IPS DF 6.9 (cell line): Measurements from ENCODE around the gene JSRP1.

Source experiments
- DNase-seq: peaks from one replicate; pipeline ENCODE4 v3.0.0-alpha.2; 2013; ENCODE audit warnings: low read depth, low spot score
- H3K27ac ChIP-seq: one replicate; pipeline ENCODE4 v1.5.1; 2013; ENCODE audit warnings: low read length, control low read depth
- H3K27me3 ChIP-seq: 2 replicates; pipeline ENCODE4 v1.6.1; 2013; ENCODE audit warnings: mild to moderate bottlenecking, low read length; ENCODE audit not compliant: control insufficient read depth, insufficient read depth
- H3K36me3 ChIP-seq: 2 replicates; pipeline ENCODE4 v1.6.1; 2013; ENCODE audit warnings: low read length; ENCODE audit not compliant: control insufficient read depth, insufficient read depth
- H3K4me1 ChIP-seq: 2 replicates; pipeline ENCODE4 v1.6.1; 2013; ENCODE audit warnings: low read length; ENCODE audit not compliant: control insufficient read depth, insufficient read depth
- H3K4me3 ChIP-seq: 2 replicates; pipeline ENCODE4 v1.5.1; 2013; ENCODE audit warnings: mild to moderate bottlenecking, low read length
- H3K9me3 ChIP-seq: 2 replicates; pipeline ENCODE4 v1.6.1; 2013; ENCODE audit warnings: low read length, inconsistent platforms; ENCODE audit not compliant: control insufficient read depth, insufficient read depth
- WGBS: extraction: QIAGEN DNeasy Blood & Tissue Kit; methylation state at CpG from one replicate; pipeline ENCODE4 v1.1.7; 2013; ENCODE audit warnings: mixed read lengths, missing lambda C conversion rate; ENCODE audit not compliant: insufficient read length, insufficient coverage; 5-methylcytosine and 5-hydroxymethylcytosine counted together

Gene JSRP1

GRCh38 chr19:2274185-2274711, 18.0 kb upstream of the JSRP1 start:
- no peaks in the 10 kb centered on the region for H3K27me3 ChIP-seq
- no peaks in the 10 kb centered on the region for H3K9me3 ChIP-seq
- H3K27ac ChIP-seq = no peak overlapping the region
- no peak overlapping the region for H3K4me3 ChIP-seq
- peaks cover 6% of the 10 kb centered on the region for H3K4me1 ChIP-seq
- peaks cover 13% of the 10 kb centered on the region for H3K36me3 ChIP-seq
- WGBS = no CpG with 5 or more reads among the region's 9 CpGs
- DNase-seq = no peak

DNA sequence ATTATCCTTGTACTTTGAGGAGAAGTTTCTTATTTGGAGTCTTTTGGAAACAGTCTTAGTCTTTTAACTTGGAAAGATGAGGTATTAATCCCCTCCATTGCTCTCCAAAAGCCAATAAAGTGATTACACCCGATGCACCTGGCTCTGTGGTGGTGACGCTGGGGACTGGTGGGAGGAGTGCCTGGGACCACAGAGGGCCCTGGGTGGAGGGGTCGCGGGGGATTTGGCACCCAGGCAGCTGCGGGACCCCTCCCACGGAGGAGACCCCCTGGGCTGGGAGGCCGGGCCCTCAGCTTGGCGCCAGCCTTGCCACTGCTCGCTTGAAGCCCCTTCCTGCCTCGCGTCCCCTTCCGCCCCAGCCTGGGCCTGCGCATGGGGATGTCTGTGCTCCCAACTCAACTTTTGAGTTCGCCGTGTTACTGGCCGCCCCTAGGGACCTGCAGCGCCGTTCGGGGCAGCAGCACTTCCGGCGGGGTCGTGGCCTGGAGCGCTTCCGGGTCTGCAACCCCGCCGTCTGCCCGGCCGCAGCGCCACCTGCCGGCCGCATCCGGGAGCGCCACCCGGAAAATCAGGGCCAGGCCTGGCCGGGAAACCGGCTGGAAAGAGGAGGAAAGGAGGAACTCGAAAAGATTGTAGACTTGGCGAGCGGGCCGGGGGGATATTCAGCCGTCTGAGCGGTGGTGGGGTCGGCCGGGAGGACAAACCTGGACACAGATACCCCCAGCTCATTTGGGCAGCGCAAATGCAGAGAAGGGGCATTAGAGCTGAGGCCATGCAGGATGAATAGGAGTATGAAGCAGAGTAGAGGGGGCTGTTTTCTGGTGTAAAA, 17.4 kb upstream of the JSRP1 start:
- H3K27ac ChIP-seq = no peak overlapping the region
- no peaks in the 10 kb centered on the region for H3K9me3 ChIP-seq
- peak; percentile 66 for DNase-seq
- no CpG with 5 or more reads among the region's 45 CpGs for WGBS
- peaks cover 13% of the 10 kb centered on the region for H3K36me3 ChIP-seq
- H3K4me1 ChIP-seq = peaks cover 6% of the 10 kb centered on the region
- no peak overlapping the region for H3K4me3 ChIP-seq
- no peaks in the 10 kb centered on the region for H3K27me3 ChIP-seq

DNA sequence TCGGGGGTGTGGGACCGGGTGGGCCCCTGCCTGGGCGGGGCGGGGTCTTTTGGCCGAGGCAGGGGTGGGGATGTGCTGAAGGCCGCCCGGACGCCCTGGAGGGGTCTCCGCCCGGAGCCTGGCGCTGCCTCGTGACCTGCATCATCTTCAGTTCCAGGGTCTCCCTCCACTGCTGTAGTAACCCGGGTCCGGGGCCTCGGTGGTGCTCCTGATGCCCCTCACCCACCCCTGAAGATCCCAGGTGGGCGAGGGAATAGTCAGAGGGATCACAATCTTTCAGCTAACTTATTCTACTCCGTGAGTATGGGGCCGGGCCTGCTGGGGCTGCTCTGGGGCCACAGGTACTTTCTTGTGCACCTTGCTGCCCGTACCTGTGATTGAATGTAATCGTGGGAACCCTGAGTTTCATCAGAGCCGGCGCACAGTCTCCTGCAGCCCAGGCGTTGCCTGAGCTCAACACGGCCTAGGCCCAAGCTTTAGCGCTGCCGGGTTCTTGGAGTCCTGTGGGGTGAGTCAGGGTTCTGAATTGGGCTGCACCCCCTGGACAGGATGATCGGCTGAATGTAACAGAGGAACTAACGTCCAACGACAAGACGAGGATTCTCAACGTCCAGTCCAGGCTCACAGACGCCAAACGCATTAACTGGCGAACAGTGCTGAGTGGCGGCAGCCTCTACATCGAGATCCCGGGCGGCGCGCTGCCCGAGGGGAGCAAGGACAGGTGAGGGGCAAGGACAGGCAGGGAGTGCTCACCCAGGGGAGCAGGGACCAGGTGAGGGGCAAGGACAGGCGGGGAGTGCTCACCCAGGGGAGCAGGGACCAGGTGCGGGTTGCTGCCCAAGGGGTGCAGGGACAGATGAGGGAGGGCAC, 15.3 kb upstream of the JSRP1 start:
- WGBS = no CpG with 5 or more reads among the region's 43 CpGs
- Histone ChIP-seq H3K36me3 (peaks cover 13% of the 10 kb centered on the region), H3K27ac (no peak overlapping the region), H3K9me3 (no peaks in the 10 kb centered on the region), H3K27me3 (no peaks in the 10 kb centered on the region), H3K4me1 (peaks cover 6% of the 10 kb centered on the region), H3K4me3 (peak overlapping the region; percentile 97; the same call in 1 of the 2 replicates)
- no peak for DNase-seq

- Histone ChIP-seq H3K27me3 (no peaks in the 10 kb centered on the region), H3K4me3 (peak overlapping the region; percentile 97), H3K36me3 (peaks cover 13% of the 10 kb centered on the region), H3K4me1 (peaks cover 6% of the 10 kb centered on the region), H3K27ac (no peak overlapping the region), H3K9me3 (no peaks in the 10 kb centered on the region)
- no CpG with 5 or more reads among the region's 88 CpGs for WGBS
- DNase-seq = no peak
These were observed 14.4 kb upstream of the JSRP1 start for GRCh38 chr19:2270423-2271233.

GRCh38 chr19:2270157-2270422, 13.9 kb upstream of the JSRP1 start:
- WGBS = no CpG with 5 or more reads among the region's 30 CpGs
- H3K9me3 ChIP-seq = no peaks in the 10 kb centered on the region

DNA sequence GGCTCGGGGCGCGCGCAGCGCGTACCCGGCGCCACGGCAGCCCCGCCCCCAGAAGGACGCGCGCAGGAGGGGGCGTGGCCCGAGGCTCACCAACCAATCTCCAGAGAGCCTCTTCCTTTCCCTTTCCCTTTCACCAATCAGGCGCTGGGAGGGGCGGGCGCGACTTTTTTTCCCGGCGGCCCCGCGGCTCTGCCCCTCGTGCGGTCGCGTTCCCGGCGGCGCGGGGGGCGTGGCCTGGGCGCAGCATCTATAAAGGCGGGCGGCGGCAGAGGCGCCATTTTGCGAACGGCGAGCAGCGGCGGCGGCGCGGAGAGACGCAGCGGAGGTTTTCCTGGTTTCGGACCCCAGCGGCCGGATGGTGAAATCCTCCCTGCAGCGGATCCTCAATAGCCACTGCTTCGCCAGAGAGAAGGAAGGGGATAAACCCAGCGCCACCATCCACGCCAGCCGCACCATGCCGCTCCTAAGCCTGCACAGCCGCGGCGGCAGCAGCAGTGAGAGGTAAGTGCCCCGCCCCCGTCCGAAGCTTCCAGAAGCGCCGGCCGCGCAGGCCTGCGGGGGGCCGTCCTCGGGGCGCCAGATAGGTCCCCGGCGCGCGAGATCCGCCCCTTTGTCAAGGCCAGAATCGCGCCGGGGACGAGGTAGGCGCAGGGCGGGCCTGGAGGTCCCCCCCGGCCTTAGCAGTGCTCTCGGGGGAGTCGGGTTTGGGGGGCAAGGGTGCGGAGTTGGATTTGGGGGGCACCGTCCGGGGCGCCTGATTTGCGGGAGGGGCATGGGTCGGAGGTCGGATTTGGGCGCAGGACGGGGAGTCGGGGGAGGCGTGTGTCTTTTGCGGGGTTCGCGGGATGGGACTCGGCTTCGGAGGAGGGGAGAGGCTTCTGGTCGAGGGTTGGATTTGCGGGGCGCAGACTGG, 13.3 kb upstream of the JSRP1 start:
- DNase-seq = peak; percentile 74
- H3K4me3 ChIP-seq = peak overlapping the region; percentile 97
- H3K27ac ChIP-seq = no peak overlapping the region
- no CpG with 5 or more reads among the region's 103 CpGs for WGBS
- peaks cover 13% of the 10 kb centered on the region for H3K36me3 ChIP-seq
- H3K4me1 ChIP-seq = peaks cover 5% of the 10 kb centered on the region
- no peaks in the 10 kb centered on the region for H3K9me3 ChIP-seq
- H3K27me3 ChIP-seq = no peaks in the 10 kb centered on the region

More at GRCh38 chr19:2270157-2270422, 13.9 kb upstream of the JSRP1 start:
- peak overlapping the region; percentile 97 for H3K4me3 ChIP-seq
- no peak overlapping the region for H3K27ac ChIP-seq
- peaks cover 5% of the 10 kb centered on the region for H3K4me1 ChIP-seq
- peaks cover 13% of the 10 kb centered on the region for H3K36me3 ChIP-seq
- H3K27me3 ChIP-seq = no peaks in the 10 kb centered on the region
- no peak for DNase-seq

GRCh38 chr19:2268861-2269243, 12.6 kb upstream of the JSRP1 start:
- Histone ChIP-seq H3K4me1 (peaks cover 5% of the 10 kb centered on the region), H3K4me3 (peak overlapping the region; percentile 44; the same call in 1 of the 2 replicates), H3K27me3 (no peaks in the 10 kb centered on the region), H3K9me3 (no peaks in the 10 kb centered on the region), H3K36me3 (peaks cover 13% of the 10 kb centered on the region), H3K27ac (no peak overlapping the region)
- no CpG with 5 or more reads among the region's 19 CpGs for WGBS
- no peak for DNase-seq

- WGBS = no CpG with 5 or more reads among the region's 4 CpGs
- Histone ChIP-seq H3K27me3 (no peaks in the 10 kb centered on the region), H3K4me3 (no peak overlapping the region), H3K9me3 (no peaks in the 10 kb centered on the region), H3K36me3 (peaks cover 13% of the 10 kb centered on the region), H3K4me1 (peaks cover 5% of the 10 kb centered on the region), H3K27ac (no peak overlapping the region)
- DNase-seq = no peak
These were observed 12.2 kb upstream of the JSRP1 start for GRCh38 chr19:2268480-2268830.

GRCh38 chr19:2266183-2266993, 10.2 kb upstream of the JSRP1 start:
- DNase-seq = no peak
- no peaks in the 10 kb centered on the region for H3K27me3 ChIP-seq
- H3K9me3 ChIP-seq = no peaks in the 10 kb centered on the region
- no peak overlapping the region for H3K27ac ChIP-seq
- no CpG with 5 or more reads among the region's 18 CpGs for WGBS
- no peaks in the 10 kb centered on the region for H3K4me1 ChIP-seq
- no peaks in the 10 kb centered on the region for H3K36me3 ChIP-seq
- H3K4me3 ChIP-seq = no peak overlapping the region
